ENCODE data around the gene CA10. TPM values are rescaled to one million over a fixed set of nuclear protein-coding genes. Genes with fewer than 3 reads are reported as not detected.

Gene CA10
- total and polyA plus RNA-seq, 2 of the 4 experiments (the other 2 are of a cell fraction), result not detected

DNA sequence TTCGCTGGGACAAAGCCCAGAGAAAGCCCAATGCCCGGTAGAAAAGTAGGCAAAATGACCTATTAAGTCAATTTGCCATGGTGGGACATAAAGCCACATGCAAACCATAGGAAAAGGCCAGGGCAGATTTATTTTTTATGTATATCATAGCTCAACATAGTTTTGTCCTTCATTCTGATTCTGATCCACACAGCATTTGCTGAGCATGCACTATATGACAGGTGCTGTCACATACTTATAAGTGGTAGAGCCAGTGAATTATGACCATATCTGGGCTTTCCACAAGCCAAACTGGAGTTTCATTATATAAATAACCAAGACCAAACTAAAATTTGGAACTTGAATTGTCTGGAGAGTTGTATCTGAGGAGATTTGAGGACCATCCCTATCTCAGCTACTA lies 74.3 kb downstream of the CA10 start:
- in situ Hi-C loops (cut with MboI; ENCODE audit: low sequenced_read_pairs), result no loop called here
- Histone ChIP-seq H3K4me3 (ENCODE audit: insufficient read depth, low read depth, low read length) (no peak overlapping the region), H4K5ac (ENCODE audit: low read depth, low read length) (no peak overlapping the region), H3K36me3 (ENCODE audit: control insufficient read depth, insufficient read depth, low read length) (no peaks in the 10 kb centered on the region), H2AK5ac (ENCODE audit: low read depth, low read length) (no peak overlapping the region), H3K9me3 (ENCODE audit: control insufficient read depth, insufficient read depth, low read length) (peaks cover 2% of the 10 kb centered on the region), H2BK120ac (ENCODE audit: low read depth, low read length) (no peak overlapping the region), H2AFZ (replicated peaks; ENCODE audit: low read length, poor library complexity) (no peak overlapping the region), H3K9ac (ENCODE audit: low read depth, low read length) (no peak overlapping the region), H3K56ac (ENCODE audit: extremely low read depth, insufficient read depth, low read length) (no peak overlapping the region), H4K20me1 (ENCODE audit: insufficient read depth, low read length) (no peaks in the 10 kb centered on the region), H3K18ac (ENCODE audit: low read depth, low read length) (no peak overlapping the region), H2AK9ac (replicated peaks; ENCODE audit: low read depth, low read length, poor library complexity) (no peak overlapping the region), H3K4ac (ENCODE audit: low read depth, low read length) (no peak overlapping the region), H2BK20ac (ENCODE audit: low read depth, low read length) (no peak overlapping the region), H4K91ac (ENCODE audit: insufficient read depth, low read depth, low read length) (no peak overlapping the region), H3K27me3 (ENCODE audit: control insufficient read depth, insufficient read depth, low read length) (no peaks in the 10 kb centered on the region), H2BK15ac (ENCODE audit: low read depth, low read length) (no peak overlapping the region), H3K9me1 (ENCODE audit: insufficient read depth, low read length) (no peaks in the 10 kb centered on the region), H4K8ac (ENCODE audit: low read depth in 2 of 2, low read length in 2 of 2) (no peak overlapping the region), H3K4me2 (ENCODE audit: low read depth, low read length) (no peak overlapping the region), H3K79me1 (ENCODE audit: low read depth in 1 of 2, low read length in 2 of 2) (no peaks in the 10 kb centered on the region), H2BK5ac (ENCODE audit: low read depth, low read length, poor library complexity, severe bottlenecking) (no peak overlapping the region), H3K4me1 (ENCODE audit: control insufficient read depth, insufficient read depth, low read length) (no peaks in the 10 kb centered on the region), H3K14ac (replicated peaks; ENCODE audit: low read depth, low read length) (no peak overlapping the region), H3K23ac (ENCODE audit: low read depth, low read length) (no peak overlapping the region), H3K27ac (ENCODE audit: insufficient read depth, low read length) (no peak overlapping the region)
- ChIA-PET CTCF (no interaction called here), POLR2A (ENCODE audit: unreplicated experiment) (no interaction called here)
- DNase-seq (no peak), ATAC-seq (ENCODE audit: low read depth) (no peak)
- dilution Hi-C loops (cut with HindIII; ENCODE audit: low sequenced_read_pairs, unreplicated experiment), result no loop called here
- WGBS, 2 experiments (ENCODE audit: extremely low coverage in 2 of 2, insufficient read length in 1 of 2), result no CpG with 5 or more reads among the region's 2 CpGs
- intact Hi-C loops (cut with micrococcal nuclease), result no loop called here
- no peak for TF ChIP-seq FOS (IDR thresholded peaks at IDR 0.05; ENCODE audit: low read depth, low read length)
- no peak for TF ChIP-seq CHD1 (IDR thresholded peaks at IDR 0.05; ENCODE audit: low read depth, low read length)
- TF ChIP-seq, protein P1, sequence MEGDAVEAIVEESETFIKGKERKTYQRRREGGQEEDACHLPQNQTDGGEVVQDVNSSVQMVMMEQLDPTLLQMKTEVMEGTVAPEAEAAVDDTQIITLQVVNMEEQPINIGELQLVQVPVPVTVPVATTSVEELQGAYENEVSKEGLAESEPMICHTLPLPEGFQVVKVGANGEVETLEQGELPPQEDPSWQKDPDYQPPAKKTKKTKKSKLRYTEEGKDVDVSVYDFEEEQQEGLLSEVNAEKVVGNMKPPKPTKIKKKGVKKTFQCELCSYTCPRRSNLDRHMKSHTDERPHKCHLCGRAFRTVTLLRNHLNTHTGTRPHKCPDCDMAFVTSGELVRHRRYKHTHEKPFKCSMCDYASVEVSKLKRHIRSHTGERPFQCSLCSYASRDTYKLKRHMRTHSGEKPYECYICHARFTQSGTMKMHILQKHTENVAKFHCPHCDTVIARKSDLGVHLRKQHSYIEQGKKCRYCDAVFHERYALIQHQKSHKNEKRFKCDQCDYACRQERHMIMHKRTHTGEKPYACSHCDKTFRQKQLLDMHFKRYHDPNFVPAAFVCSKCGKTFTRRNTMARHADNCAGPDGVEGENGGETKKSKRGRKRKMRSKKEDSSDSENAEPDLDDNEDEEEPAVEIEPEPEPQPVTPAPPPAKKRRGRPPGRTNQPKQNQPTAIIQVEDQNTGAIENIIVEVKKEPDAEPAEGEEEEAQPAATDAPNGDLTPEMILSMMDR (conservative IDR thresholded peaks at IDR 0.05; ENCODE audit: low read depth, low read length), result no peak
- no peak for TF ChIP-seq SMC3 (IDR thresholded peaks at IDR 0.05; ENCODE audit: low read depth, low read length)
- TF ChIP-seq CEBPB (IDR thresholded peaks at IDR 0.05; ENCODE audit: low read depth, low read length), result no peak
- TF ChIP-seq, protein P2, sequence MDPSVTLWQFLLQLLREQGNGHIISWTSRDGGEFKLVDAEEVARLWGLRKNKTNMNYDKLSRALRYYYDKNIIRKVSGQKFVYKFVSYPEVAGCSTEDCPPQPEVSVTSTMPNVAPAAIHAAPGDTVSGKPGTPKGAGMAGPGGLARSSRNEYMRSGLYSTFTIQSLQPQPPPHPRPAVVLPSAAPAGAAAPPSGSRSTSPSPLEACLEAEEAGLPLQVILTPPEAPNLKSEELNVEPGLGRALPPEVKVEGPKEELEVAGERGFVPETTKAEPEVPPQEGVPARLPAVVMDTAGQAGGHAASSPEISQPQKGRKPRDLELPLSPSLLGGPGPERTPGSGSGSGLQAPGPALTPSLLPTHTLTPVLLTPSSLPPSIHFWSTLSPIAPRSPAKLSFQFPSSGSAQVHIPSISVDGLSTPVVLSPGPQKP (IDR thresholded peaks at IDR 0.05; ENCODE audit: borderline replicate concordance, low read depth, low read length), result no peak
- no peak for TF ChIP-seq RCOR1 (IDR thresholded peaks at IDR 0.05; ENCODE audit: insufficient replicate concordance, low read length)
- no peak for TF ChIP-seq POLR2A (IDR thresholded peaks at IDR 0.05; ENCODE audit: low read depth, low read length)
- no peak for TF ChIP-seq MXI1 (IDR thresholded peaks at IDR 0.05; ENCODE audit: borderline replicate concordance, low read depth, low read length)
- TF ChIP-seq RFX5 (IDR thresholded peaks at IDR 0.05; ENCODE audit: low read depth, low read length), result no peak
- BruUV-seq (replicated peaks), result no TSS peak
